AG04450 (cell line): ENCODE results near the gene MYMK. TPM values are rescaled to one million over a fixed set of nuclear protein-coding genes. Genes with fewer than 3 reads are reported as not detected.

ENCODE experiments used
- CTCF ChIA-PET: fragments of 300-600, 350-600 bp; formaldehyde crosslinking; extraction: SDS; loops from one replicate; lab custom pipeline; 2022; ENCODE audit warnings: antibody characterized with exemption, inconsistent platforms; lab: Charles Lee
- POLR2A ChIA-PET: fragments of 350-600 bp; formaldehyde crosslinking; extraction: SDS; loops from one replicate; lab custom pipeline; 2021; ENCODE audit warnings: antibody characterized with exemption, inconsistent platforms; lab: Yijun Ruan, JAX
- DNase-seq: peaks from one replicate; pipeline ENCODE4 v3.0.0-alpha.2; 2011; ENCODE audit warnings: low read depth, low spot score
- H3K27ac ChIP-seq: one replicate; pipeline ENCODE4 v1.5.1; 2012; ENCODE audit warnings: low read depth, low read length, control low read depth
- H3K27me3 ChIP-seq: one replicate; pipeline ENCODE4 v1.6.0; 2012; ENCODE audit warnings: low read length; ENCODE audit not compliant: control insufficient read depth, insufficient read depth
- H3K4me3 ChIP-seq: 2 replicates; pipeline ENCODE4 v1.5.1; 2011; ENCODE audit warnings: mild to moderate bottlenecking, low read depth, low read length, control low read depth
- H3K9me3 ChIP-seq: 2 replicates; pipeline ENCODE4 v1.5.1; 2012; ENCODE audit warnings: low read length; ENCODE audit not compliant: control insufficient read depth, insufficient read depth
- CTCF ChIP-seq: IDR thresholded peaks from 2 replicates; pipeline ENCODE4 v1.5.1; 2011; ENCODE audit warnings: low read depth, low read length, control low read depth, inconsistent platforms
- polyA plus RNA-seq: library from polyadenylated mRNA; depleted of rRNA; stranded (reverse); fragments of >200 nt; gene quantifications from 2 replicates; pipeline ENCODE4 v1.2.3, GENCODE V29; 2011

The MYMK gene
- polyA plus RNA-seq, 1 experiment, result not detected

GRCh38 chr9:133478851-133479711 lies 45.7 kb downstream of the MYMK start, which contains the start of gene SLC2A6:
TSS of gene SLC2A6 (minus strand) at chr9:133479099. CDS start at chr9:133479059, 40 bp downstream.
- TF ChIP-seq CTCF, result no peak
- ChIA-PET POLR2A (interaction anchor here (0.6 to 0.7 kb wide), 2 partner anchors 53 to 131 kb away, joined by 3 read pairs; partner anchors contain the start of genes MED22 and RPL7A), CTCF (interaction anchor here (1.5 kb wide), 1 partner anchor 73 kb away, joined by 6 read pairs; no protein-coding TSS in a partner anchor)
- Histone ChIP-seq H3K27me3 (peaks cover 14% of the 10 kb centered on the region), H3K9me3 (no peaks in the 10 kb centered on the region; the same call in 1 of the 2 replicates), H3K4me3 (peak within 1 kb of the TSS; percentile 59), H3K27ac (no peak within 1 kb of the TSS)
- DNase-seq, result peak; percentile 7

- DNase-seq, result no peak
- POLR2A ChIA-PET, result interaction anchor here (0.6 kb wide), 1 partner anchor 130 kb away, joined by 3 read pairs; the partner anchor contains the start of genes MED22 and RPL7A
- Histone ChIP-seq H3K9me3 (no peaks in the 10 kb centered on the region; the same call in 1 of the 2 replicates), H3K4me3 (peak overlapping the region; percentile 59), H3K27ac (no peak overlapping the region), H3K27me3 (peaks cover 8% of the 10 kb centered on the region)
- TF ChIP-seq CTCF, result no peak
- CTCF ChIA-PET, result interaction anchor here (1.5 kb wide), 1 partner anchor 72 kb away, joined by 6 read pairs; no protein-coding TSS in a partner anchor
These were observed 46.5 kb downstream of the MYMK start for GRCh38 chr9:133477992-133478850.

GRCh38 chr9:133477461-133477860 lies 47.3 kb downstream of the MYMK start:
- Histone ChIP-seq H3K4me3 (no peak overlapping the region), H3K9me3 (no peaks in the 10 kb centered on the region; the same call in 1 of the 2 replicates), H3K27ac (no peak overlapping the region), H3K27me3 (peaks cover 8% of the 10 kb centered on the region)
- TF ChIP-seq CTCF, result no peak
- CTCF ChIA-PET, result no interaction called here
- POLR2A ChIA-PET, result no interaction called here
- DNase-seq, result no peak

- POLR2A ChIA-PET, result no interaction called here
- H3K4me3 ChIP-seq, result no peak overlapping the region
- CTCF ChIA-PET, result no interaction called here
- DNase-seq, result no peak
- peaks cover 5% of the 10 kb centered on the region for H3K27me3 ChIP-seq
- H3K27ac ChIP-seq, result no peak overlapping the region
- no peaks in the 10 kb centered on the region; the same call in 1 of the 2 replicates for H3K9me3 ChIP-seq
- TF ChIP-seq CTCF, result no peak
These were observed 47.8 kb downstream of the MYMK start for GRCh38 chr9:133476941-133477340.
